Measurements from ENCODE around the gene IL6ST.
"Not testable (repeated sequence)": the region's sequence is repeated elsewhere in the genome, so short reads cannot be mapped to it uniquely, and the experiment has no call there.

The IL6ST gene

DNA sequence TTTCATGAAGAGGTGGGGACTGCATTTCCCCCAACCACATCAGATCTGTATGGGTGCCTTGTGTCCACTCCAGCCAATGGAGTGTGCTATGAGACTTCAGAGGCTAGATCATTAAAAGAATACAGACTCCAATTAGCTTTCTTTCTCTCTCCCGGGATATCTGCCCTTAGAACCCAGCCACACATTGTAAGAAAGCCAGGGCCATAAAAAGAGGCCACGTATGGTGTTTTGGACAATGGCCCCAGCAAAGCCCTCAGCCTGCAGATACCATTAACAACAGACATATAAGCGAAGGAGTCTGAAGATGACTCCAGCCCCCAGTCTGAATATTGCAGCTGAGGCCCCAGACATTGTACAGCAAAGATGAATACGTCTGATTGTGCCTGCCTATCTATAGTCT, 21.5 kb downstream of the IL6ST start:
- in situ Hi-C loops (cut with MboI; ENCODE audit: low sequenced_read_pairs) = no loop called here

DNA sequence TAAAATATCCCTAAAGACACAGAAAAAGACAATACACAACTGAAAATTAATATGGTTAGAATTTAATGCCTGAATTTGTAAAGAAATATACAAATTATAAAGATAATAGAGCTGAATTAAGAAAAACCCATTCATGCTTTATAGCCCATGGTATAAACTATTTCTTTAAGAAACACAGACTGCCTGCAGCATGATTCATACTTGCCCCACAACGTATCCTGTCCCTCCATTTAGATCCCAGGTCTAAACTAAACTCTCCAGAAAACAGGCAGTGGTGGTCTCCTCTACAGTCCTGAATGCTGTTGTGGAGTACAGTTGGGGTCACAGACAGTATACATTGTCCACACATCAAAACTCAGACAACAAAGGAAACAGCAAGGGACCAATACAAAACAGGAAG, 24.8 kb downstream of the IL6ST start:
- in situ Hi-C loops (cut with MboI; ENCODE audit: low sequenced_read_pairs) = no loop called here

DNA sequence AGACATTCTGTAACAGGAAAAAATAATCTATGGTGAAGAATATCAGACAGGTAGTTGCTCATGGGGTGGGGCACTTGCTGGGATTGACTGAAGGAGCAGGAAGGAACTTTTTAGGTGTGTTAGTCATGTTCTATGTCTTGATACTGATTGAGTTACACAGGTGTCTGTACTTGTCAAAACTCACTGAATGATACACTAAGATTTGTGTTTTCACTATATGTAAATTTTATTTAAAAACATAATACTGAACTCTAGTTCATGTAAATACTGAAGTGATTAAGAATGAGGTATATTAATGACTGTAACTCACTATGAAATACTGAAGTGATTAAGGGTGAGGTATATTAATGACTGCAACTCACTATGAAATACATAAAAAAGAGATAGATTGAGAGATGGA, 28.5 kb downstream of the IL6ST start:
- in situ Hi-C loops (cut with MboI; ENCODE audit: low sequenced_read_pairs) = no loop called here

DNA sequence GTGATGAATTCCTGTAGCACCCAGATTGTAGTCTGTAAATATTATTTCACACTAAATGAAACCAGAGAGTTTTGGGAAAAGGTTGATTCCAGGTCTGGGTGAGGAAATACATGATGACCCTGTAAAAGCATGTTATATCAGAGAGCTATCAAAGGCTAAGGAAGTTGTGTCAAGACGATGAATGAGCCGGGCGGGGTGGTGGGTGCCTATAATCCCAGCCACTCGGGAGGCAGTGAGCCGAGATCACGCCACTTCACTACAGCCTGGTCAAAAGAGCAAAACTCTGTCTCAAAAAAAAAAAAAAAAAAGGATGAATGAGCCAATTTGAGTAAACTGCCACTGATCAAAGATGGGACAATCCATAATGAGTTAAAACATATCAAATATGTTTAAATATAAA, 29.2 kb downstream of the IL6ST start:
- in situ Hi-C loops (cut with MboI; ENCODE audit: low sequenced_read_pairs) = no loop called here

DNA sequence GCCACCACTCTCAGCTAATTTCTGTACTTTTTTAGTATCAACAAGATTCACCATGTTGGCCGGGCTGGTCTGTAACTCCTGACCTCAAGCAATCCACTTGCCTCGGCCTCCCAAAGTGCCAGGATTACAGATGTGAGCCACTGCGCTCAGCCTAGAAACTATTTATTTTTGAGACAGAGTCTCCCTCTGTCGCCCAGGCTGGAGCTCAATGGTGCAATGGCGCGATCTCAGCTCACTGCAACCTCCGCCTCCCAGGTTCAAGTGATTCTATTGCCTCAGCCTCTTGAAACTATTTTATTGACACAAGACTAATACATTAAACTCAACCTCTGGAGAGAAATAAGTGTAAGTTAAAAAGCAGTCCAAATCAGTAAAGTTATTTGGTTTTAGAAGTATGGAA, 34.0 kb downstream of the IL6ST start:
- in situ Hi-C loops (cut with MboI; ENCODE audit: low sequenced_read_pairs) = no loop called here

DNA sequence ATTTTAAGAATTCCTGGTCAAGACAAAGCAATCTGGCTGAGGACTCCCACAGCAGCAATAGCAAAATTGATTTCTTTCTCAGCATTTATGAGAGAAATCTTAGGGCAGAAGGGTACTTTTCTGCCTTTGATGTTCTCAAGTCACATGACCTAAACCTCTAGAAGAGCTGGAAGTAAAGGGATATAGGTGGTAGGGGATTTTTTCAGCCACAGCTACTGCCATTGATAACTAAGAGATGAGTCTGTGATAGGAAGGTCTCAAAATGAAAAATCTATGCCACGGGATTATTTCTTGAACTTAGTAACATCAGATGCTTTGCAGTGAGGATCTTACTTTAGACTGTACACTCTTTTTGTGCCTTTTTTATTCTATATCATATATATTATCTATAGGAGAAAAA, 35.6 kb downstream of the IL6ST start:
- in situ Hi-C loops (cut with MboI; ENCODE audit: low sequenced_read_pairs) = no loop called here

DNA sequence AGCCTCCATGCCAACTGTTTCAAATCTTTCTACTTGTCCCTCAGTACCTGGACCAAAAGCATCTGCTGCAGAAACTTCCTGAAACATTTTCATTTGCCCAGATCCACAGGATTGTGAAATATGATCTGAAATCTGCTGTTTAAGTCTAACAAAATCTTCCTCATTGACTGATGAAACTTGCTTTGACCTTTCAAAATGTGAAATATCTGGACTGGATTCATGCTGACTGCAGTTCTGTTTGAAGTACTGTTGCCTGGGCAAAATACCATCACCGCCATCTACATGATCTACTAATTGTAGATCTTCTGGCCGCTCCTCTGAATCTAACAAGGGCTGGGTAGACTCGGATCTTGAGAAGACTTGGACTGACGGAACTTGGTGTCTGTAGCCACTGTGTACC, 53.6 kb downstream of the IL6ST start:
- in situ Hi-C loops (cut with MboI; ENCODE audit: low sequenced_read_pairs) = not testable (repeated sequence)

DNA sequence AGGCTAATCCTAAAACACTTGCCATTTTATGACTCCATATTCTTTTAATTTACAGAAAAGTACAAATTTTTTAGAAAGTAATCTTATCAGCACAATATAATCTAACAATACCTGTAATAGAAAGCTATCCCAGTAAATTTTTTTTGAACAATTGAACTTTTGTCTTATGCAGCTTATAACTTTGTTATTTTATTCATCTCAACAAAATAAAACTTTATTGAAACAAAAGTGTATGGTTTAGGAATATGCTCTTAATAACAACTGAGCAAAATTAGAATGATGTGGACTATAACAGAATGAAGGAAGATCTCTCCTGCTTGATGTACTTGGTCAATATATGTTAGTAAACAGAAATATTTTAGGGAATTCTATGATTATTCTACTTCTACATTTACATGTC, 57.2 kb downstream of the IL6ST start:
- in situ Hi-C loops (cut with MboI; ENCODE audit: low sequenced_read_pairs) = not testable (repeated sequence)

DNA sequence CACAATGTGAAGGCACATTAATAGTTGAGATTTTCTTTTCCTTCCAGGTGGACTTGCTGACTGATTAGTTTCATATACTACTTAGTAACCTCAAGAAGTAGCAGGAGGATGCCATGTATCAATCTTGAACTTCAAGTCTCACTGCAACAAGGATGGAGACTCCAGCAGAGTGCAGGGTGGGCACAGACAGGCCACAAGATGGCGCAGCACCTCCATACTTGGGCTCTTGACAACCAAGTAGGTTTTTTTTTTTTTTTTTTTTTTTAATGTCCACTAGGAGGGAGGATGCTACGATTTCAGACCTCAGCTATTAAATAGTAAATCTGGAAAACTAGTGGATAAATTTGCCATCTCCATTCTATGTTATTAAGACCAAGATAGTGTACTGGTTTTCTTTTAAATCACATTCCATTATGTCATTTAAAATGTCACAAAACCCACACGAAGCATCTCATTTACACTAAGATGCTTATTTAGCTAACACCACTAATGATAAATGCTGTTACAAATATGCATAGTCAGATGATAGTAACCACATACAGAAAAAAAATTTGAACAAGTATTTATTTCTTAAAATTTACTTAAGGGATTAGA, 58.6 kb downstream of the IL6ST start:
- in situ Hi-C loops (cut with MboI; ENCODE audit: low sequenced_read_pairs) = no loop called here

DNA sequence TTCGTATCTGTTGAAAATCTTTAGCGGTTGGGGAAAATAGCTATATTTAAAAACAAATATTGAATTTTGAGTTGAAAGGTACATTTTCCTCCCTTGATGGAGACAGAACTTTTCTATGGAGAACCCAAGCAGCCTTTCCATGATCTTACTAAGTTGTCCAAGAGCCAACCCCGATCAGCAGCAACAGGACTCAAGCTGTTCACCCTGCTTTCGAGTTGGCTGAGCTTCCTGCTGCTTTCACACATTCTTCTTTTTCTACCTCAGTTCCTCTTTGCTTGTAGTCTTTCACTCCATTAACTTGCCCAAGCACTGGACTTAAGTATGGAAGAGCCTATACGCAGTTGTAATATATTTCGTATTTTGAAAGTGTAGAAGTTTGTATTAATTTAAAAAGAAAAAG, 59.4 kb downstream of the IL6ST start:
- in situ Hi-C loops (cut with MboI; ENCODE audit: low sequenced_read_pairs) = no loop called here

DNA sequence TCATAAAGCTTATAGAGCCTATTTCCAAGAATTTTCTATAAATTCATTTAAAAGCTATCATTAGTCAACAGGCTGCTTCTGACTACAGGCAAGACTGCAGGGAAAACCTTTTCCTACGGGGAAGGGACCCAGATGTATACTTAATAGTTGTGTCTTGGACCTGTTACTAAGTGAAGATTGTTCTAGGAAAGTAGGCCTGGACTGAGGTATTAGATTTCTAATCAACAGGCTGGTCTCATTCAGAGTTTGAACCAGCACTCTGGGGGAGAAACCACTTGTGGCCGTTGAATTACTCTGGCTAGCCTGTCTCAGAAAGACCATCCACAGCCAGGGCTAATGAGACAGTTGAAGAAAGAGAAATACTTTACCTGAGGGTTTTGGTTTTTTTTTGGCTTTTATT, 60.0 kb downstream of the IL6ST start:
- in situ Hi-C loops (cut with MboI; ENCODE audit: low sequenced_read_pairs) = no loop called here

DNA sequence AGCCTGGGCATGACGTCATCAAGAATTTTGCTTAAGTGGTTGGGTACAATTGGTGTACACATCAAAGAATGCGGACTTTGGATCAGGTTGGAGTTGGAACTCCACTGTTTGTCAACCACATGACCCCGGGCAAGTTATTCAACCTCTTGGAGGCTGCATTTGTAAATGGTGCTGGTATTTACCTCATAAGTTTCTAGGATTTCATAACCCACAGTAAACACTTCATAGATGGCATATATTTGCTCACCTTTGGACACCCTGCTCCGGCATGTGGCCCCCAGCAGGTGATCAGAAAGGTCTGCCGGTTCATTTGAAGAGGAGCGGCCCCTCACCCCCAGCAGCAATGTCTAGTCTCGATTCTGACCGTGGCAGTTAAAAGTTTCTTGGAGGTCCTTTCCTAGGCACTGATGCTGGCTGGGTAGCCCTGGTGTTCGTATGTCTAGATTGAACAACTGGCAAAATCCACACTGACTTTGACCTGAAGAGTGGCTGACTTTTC, 60.6 kb downstream of the IL6ST start:
- in situ Hi-C loops (cut with MboI; ENCODE audit: low sequenced_read_pairs) = no loop called here

DNA sequence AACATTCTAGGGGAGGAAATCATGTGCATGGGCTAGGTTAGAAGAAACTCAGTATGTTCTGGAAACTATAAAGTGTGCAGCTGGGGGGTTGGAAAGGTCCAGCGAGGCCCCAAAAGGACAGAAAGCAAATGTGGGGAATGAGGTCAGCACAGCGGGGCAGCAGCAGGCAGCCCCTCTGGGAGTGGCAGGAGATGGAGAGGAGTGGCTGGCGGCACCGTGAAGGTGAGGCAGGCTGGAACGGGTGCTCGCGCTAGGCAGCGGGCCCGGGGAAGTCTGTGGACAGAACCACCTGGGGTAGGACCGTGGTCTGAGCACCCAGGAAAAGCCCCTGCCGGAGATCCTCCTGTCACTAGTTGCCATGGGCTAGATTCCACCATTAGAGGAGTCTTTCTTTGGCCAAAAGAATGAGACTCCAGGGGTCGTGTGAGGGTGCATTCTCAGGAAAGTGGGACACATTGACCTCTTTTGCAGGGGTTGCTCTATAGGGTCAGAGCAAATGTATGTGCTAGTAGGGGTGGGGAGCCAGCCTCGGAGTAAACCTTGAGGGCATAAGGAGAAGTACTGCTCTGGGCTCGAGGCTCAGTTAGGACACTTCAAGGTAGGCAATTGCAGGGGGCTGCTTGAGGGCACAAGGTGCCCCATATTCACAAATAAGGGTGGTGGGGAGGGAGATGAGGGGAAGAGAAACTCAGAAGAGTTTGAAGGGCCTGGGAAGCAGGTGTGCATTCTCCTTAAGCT, 61.2 kb downstream of the IL6ST start:
- in situ Hi-C loops (cut with MboI; ENCODE audit: low sequenced_read_pairs) = no loop called here

DNA sequence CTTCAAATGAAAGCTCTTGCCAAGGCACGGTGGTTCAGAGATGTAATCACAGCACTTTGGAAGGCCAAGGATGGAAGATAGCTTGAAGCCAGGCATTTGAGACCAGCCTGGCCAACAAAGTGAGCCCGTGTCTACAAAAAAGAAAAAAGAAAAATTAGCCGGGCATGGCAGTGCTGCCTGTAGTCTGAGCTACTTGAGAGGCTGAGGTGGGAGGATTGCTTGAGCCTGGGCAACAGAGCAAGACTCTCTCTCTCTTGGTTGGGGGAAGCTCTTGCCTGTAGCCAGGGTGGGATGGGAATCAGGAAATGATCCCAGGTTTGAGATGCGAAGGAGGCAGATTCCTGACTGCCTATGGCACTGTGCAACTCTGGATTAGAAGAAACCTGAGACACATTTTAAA, 62.1 kb downstream of the IL6ST start:
- in situ Hi-C loops (cut with MboI; ENCODE audit: low sequenced_read_pairs) = no loop called here

DNA sequence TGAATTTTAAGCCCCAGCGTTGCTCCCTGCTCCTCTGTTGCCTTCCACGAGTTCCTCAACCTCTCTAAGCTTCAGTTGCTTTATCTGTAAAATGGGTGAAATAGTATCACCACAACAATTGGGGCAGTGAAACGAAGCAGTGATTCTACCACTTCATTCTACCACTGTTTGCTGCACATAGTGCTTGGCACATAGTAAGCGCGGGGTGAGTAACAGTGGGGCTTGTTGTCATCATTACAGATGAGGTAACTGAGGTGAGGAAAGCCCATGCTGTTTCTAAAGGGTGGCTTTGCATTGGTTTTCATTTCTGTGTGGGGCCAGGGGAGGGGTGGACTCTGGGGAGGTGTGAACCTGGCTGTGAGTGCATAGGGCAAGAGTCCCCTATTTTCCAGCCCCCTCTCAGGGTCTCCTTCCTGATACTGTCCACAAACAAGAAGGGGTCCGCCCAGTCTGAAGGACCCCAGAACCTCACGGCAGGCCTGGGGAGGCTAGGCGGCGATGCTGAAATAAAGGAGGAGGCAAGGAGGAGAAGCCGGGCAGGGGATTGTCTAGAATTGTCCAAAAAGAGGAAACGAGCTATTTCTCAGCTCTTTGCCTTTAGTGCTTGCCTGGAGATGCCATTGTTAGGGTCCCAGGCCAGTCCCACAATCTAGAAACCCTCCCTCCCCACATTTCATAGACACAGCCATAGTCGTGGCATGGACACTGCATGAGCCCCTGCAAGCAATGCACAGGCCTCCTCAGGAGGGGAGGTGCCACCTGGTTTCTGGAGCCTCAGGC, 65.6 kb downstream of the IL6ST start:
- in situ Hi-C loops (cut with MboI; ENCODE audit: low sequenced_read_pairs) = no loop called here

DNA sequence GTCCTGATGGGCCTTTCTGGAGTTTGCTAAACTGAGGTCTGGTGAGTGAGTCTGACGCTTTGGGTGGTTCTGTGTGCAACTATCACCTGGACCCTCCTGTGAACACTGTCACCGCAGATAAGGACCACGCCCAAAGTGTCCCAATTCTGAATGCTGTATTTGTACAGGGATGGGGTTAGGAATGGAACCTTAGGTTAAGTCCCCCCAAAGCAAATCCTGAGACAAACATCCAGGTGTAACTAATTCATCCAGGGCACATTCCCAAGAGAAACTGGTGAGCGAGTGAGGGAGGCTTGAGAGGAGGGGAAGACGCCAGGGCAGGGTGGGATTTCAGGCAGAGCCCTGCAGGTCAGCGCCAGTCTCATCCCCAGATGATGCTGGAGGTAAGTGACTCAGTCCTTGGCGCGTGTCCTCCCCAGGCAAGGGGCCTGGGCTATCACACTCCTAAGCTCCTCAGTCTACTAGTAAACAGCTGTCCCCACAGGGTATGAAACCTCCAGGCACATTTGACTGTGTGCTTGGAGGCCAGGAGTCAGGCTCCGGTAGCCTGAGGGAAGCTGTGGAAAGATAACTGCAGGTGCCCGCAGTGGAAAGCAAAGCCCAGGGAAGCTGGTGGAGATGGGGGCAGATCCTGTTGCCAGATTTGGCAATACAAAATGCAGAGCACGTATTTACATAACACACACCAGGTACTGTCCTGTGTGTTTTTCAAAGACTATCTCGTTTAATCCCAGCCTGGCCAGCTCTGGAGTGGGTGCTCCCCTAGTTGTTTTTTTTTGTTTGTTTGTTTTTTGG, 66.7 kb downstream of the IL6ST start:
- in situ Hi-C loops (cut with MboI; ENCODE audit: low sequenced_read_pairs) = no loop called here

DNA sequence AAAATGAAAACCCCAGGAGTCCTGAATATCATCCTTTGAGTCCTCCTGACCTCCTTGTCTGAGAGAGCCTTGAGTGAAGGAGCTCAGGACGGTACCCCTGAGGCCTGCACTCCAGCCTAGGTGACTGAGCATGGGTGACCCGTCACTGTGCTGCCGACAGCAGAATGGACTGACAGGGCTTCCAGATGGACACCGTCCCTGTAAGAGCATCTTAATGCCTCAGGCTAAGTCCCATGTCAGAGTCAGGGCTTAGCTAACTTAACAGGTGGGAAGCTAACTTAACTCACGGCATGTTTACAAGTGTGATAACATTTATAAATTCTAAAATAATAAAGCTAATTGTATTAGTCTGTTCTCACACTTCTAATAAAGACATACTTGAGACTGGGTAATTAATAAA, 68.3 kb downstream of the IL6ST start:
- in situ Hi-C loops (cut with MboI; ENCODE audit: low sequenced_read_pairs) = no loop called here

DNA sequence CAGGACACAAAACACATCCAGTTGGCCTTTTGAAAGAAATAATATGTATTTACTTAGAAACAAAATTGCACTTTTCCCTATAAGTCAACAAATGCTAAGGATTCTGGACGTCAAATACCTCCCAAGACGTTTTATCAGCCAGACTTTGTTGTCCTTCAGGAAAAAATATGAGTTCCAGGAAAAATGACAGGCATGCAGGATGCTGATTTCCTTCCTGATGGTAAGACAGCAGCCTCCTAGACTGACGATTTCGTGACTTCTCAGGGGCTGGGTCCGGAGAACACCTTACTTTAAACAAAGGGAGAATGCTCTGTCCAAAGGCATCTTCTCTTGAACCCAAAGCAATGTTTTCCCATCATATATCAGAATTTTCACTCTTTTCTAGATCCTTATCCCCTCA, 69.1 kb downstream of the IL6ST start:
- in situ Hi-C loops (cut with MboI; ENCODE audit: low sequenced_read_pairs) = no loop called here

DNA sequence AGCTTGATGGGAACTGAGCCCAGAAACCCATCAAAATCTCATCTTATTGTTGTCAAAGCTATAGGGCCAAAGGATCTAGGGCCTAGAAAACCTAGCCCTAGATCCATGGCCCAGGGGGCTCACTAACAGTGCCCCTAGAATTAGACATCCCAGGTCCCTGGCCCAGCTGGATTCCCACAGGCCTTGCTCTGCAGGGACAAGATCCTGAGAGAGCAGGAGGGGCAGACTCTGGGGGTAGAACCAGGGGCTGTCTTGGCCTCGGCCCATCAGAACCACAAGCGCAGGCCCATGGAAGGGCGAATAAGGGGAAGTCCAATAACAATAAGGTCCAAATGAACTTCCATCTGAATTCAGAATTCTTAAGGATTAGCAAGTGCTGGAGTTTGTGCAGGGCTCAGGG, 69.6 kb downstream of the IL6ST start:
- in situ Hi-C loops (cut with MboI; ENCODE audit: low sequenced_read_pairs) = no loop called here

DNA sequence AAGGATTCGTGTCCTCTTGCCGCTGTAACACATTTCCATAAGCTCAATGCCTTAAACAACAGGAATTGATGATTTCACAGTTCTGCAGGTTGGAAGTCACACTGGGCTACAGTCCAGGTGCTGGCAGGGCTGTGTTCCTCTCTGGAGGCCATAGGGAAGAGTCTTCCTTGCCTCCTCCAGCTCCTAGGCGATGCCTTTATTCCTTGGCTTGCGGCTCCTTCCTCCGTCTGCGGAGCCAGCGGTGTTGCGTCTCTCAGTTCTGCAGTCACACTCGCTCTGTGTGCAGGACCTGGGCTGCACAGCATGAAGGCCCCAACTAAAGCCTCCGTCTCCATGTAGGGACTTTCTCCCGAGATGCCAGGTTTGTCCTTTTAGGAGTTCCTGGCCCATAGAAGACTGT, 70.0 kb downstream of the IL6ST start:
- in situ Hi-C loops (cut with MboI; ENCODE audit: low sequenced_read_pairs) = no loop called here

DNA sequence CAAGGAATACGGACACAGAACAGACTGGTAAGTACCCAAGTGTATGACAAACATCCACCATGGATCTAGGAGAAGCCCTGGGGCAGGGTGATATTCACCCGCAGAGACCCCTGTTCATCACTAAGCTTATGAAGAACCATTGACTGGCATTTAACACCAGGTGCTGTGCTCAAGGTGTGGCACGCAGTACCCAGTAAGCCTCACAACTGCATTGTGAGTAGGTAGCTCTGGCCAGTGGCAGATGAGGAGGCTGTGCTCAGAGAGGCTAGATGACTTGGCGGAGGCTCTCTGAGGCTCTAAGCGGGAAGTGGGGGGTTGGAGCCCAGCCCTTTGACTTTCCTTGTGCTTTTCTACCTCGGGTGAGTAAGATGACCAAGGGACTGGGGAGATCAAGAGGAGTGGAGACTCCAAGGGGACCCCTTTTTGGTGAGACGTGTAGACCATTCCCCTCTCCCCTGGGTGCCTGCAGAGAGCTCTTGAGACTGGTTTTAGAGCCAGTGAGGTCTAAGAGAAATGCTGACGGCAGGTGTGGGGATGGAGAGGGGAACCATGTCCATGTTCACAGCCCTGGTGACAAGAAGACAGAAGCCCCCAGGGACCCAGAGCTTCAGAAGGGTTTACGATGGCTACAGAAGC, 70.8 kb downstream of the IL6ST start:
- in situ Hi-C loops (cut with MboI; ENCODE audit: low sequenced_read_pairs) = no loop called here
